GM18867 (cell line): Measurements from ENCODE around the gene ZNF503.

ENCODE experiments used
- ATAC-seq: cut with Tn5 transposase; IDR thresholded peaks from one replicate; pipeline ENCODE4 v1.9.1; 2021; ENCODE audit warnings: mild to moderate bottlenecking, moderate library complexity; ENCODE audit not compliant: unreplicated experiment

The ZNF503 gene

DNA sequence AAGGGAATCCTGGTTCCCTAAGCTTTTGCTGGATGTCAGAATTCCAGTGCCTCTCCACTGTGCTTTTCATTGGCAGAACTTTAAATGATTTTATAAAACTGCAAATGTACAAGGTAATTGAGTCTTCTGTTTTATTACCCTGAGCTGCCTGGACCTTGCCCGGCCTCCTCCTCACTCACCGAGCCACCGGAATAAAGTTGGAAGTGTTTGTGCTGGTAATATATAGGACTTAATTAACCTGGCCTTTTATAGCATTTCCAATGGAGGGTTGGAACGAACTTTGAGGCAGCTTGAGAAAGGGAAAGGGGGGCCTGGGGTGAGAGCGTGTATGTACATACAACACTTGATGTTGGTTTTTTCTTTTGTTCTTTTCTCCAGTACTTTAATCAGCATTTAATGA is 43.4 kb downstream of the ZNF503 start:
- no peak for ATAC-seq

DNA sequence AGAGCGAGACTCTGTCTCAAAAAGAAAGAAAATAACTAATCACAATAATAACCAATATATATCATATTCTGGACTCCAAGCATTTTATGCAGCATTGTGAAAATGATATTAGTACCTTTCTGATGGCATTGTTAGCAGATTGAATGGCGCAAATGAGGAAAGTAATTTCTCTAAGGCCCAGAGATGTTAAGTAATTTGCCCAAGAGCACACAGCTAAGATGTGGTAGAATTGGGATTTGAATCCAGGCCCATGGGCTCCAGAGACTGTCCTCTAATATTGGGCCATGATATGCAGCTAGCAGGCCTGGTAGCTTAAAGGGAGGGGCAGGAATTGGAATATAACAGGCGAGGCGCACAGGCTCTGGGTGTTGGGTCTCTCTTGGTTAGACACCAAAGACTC is 44.1 kb downstream of the ZNF503 start:
- ATAC-seq, result no peak

DNA sequence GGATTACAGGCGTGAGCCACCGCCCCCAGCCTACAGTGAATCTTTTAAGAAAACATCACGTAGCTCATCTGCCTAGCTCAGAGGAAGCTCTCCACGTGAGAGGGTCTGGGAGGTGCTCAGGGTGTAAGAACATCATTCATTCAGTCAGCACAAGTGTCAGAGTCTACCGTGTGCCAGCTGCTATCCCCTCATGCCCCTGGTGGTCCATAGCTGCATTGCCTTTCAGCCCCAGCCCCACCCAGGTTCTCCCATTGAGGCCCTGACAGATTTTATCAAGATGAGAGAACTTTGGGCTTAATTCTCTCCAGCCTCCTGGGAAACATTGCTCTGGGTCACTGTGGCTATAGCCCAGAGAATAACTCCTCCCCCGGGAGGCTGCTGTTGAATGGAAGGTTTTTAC is 45.1 kb downstream of the ZNF503 start:
- no peak for ATAC-seq

DNA sequence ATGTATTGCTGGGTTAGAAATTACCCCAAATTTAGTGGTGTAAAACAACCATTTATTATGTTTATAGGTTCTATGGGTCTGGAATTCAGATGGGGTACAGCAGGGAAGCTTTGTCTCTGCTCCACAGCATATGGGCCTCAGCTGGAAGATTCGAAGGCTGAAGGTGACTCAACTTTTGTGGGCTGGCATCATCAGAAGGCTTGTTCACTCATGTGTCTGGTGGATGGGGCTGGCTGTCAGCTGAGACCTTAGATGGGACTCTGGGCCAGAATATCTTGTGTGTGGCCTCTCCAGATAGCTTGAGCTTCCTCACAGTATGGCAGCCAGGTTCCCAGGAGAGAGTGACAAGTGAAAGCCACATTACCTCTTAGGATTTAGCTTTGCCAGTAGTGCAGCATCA is 45.9 kb downstream of the ZNF503 start:
- no peak for ATAC-seq

DNA sequence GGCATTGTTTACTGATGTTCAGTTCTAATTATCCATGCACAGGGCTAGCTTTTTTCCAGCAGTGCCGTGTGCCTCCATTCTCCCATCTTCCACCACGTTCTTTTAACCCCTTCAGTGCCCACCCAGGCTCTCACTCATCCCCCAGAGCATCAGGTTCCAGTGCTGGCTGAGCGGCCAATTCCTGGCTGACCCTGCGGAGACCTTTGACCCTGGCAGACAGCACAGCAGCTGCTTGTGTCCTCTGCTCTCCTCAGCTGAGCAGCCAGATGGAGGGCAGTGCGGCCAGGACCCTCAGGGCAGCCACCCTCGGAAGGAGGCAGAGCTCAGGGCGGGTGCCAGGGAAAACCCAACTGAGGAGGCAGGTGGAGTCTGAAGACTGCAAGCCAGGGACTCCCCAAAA is 48.4 kb downstream of the ZNF503 start:
- ATAC-seq, result no peak

DNA sequence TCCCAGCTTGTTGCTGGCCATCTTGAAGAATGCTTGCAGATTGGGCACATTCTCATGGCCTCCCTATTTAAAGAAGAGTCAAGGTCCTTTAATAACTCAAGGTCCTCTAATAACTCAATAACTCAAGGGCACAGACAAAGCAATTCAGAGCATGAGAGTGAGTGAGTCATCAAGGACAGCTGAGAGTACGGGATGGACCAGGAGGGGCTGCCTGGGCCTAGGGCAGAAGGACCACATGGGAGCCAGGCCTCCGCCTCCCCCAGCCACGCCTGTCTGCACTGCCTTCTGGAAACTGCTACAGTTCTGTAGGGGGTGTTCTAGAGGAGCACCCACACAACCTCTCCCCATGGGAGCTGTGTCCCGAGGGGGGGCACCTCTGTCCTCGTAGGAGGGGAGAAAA is 48.9 kb downstream of the ZNF503 start:
- no peak for ATAC-seq

DNA sequence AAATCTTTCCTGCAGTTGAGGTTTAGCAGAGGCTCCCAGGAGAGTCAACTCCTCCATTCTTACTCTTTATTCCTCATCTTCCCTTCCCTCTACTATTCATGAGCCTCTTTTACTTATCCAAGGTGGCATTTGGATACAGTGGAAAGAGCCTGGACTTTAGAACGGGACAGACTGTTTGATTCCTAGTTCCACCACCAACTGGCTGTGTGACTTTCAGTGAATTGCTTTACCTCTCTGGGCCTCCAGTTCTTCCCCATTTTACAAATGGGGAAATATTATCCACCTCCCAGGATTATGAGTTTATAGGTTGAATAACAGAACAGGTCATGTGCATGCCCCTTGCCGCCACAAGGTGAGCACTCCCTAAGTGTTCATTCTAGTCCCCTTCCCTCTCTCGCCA is 49.9 kb downstream of the ZNF503 start:
- no peak for ATAC-seq

DNA sequence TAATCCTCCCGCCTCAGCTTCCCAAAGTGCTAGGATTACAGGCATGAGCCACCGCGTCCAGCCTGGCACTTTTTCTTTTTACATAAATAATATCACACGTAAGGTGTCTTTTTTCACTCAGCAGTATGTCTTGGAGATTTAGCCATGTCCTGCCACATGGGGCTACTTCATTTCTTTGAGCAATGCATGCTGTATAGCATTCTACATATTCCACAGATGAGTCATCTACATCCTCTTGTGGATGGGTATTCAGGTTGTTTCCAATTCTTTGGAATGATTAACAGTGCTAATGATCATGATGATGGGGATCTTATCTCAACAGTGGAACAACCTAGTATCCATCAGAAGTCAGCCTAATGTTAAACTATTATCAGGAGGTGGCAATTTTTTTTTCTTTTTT is 50.8 kb downstream of the ZNF503 start:
- no peak for ATAC-seq
